ENCODE data around the gene EXOC6B. TPM values are rescaled to one million over a fixed set of nuclear protein-coding genes. Genes with fewer than 3 reads are reported as not detected.

The EXOC6B gene
- total RNA-seq, 4 donors from 2014 or later = 54.9 to 93.7 (median 64.6) TPM

DNA sequence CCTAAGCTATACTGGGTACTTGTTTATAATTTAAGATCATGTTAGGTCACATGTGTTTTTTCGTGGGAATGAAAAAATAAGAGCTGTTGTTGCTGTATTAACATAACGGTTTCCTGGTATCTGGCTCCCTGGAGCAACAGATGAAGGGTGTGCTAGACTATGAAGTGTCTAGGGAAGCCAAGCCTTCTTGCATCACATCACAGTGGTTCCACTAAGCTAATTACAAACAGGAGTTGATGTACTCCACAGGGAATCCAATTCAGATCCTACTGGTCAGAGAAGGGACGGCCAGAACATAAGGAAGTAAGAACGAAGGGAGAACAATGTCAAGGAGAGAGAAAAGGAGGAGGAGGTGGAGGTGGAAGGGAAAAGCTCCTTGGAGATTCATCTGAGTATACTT, 485.2 kb downstream of the EXOC6B start:
- H3K27me3 ChIP-seq = no peaks in the 10 kb centered on the region

DNA sequence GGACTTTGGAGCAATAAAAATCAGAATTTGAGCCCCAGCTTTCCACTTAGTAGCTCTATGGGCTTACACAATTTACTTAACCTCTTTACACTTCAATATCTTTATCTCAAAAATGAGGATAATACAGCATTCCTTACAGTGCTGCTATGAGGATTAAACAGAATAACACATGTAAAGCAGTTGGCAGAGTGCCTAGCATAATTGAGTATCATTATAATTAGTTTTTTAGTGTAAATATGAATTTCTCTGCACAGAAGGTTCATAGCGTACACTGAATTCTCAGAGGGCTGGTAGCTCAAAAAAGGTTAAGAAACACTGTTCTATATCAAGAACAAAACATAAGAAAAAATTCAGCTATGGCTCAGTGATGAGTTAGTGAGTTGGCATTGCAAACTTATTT, 487.8 kb downstream of the EXOC6B start:
- no peak overlapping the region for H3K4me3 ChIP-seq
- H3K4me1 ChIP-seq = no peaks in the 10 kb centered on the region
- no peaks in the 10 kb centered on the region for H3K9me3 ChIP-seq
- no peaks in the 10 kb centered on the region for H3K27me3 ChIP-seq
- no peak for DNase-seq
- no peaks in the 10 kb centered on the region for H3K36me3 ChIP-seq
- no peak for TF ChIP-seq POLR2A (IDR thresholded peaks at IDR 0.05)
- TF ChIP-seq, protein P1, sequence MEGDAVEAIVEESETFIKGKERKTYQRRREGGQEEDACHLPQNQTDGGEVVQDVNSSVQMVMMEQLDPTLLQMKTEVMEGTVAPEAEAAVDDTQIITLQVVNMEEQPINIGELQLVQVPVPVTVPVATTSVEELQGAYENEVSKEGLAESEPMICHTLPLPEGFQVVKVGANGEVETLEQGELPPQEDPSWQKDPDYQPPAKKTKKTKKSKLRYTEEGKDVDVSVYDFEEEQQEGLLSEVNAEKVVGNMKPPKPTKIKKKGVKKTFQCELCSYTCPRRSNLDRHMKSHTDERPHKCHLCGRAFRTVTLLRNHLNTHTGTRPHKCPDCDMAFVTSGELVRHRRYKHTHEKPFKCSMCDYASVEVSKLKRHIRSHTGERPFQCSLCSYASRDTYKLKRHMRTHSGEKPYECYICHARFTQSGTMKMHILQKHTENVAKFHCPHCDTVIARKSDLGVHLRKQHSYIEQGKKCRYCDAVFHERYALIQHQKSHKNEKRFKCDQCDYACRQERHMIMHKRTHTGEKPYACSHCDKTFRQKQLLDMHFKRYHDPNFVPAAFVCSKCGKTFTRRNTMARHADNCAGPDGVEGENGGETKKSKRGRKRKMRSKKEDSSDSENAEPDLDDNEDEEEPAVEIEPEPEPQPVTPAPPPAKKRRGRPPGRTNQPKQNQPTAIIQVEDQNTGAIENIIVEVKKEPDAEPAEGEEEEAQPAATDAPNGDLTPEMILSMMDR (IDR thresholded peaks at IDR 0.05) = no peak
- H3K27ac ChIP-seq = no peak overlapping the region

More for the DNA sequence above, 485.2 kb downstream of the EXOC6B start:
- no peak for DNase-seq
- H3K9me3 ChIP-seq = no peaks in the 10 kb centered on the region
- no peak overlapping the region for H3K27ac ChIP-seq
- no peak overlapping the region for H3K4me3 ChIP-seq
- H3K4me1 ChIP-seq = no peaks in the 10 kb centered on the region
- no peaks in the 10 kb centered on the region for H3K36me3 ChIP-seq
- TF ChIP-seq, protein P1 (IDR thresholded peaks at IDR 0.05) = no peak
- no peak for TF ChIP-seq POLR2A (IDR thresholded peaks at IDR 0.05)

DNA sequence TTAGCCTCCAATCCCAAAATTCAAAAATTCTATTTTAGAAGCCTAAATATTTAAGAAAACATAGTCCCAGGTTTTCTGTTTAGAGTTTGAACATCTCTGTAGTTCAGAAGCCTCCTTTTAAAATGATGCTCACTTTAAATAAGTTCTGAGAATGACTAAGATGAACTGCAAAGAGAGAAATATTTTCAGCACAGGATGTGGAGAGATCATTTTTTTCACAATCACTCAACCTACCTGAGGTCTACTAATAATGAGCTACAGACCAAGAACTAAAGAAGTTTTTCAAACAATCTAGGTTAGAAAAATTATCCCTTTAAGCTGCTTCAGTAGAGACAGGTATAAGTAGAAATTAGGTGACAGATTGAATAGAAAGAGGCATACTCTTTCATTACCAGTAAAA, 493.1 kb downstream of the EXOC6B start:
- no peaks in the 10 kb centered on the region for H3K27me3 ChIP-seq
- no peaks in the 10 kb centered on the region for H3K36me3 ChIP-seq
- H3K4me3 ChIP-seq = no peak overlapping the region
- H3K9me3 ChIP-seq = no peaks in the 10 kb centered on the region
- H3K4me1 ChIP-seq = no peaks in the 10 kb centered on the region
- H3K27ac ChIP-seq = no peak overlapping the region
- no peak for DNase-seq
- TF ChIP-seq, protein P1 (IDR thresholded peaks at IDR 0.05) = no peak
- no peak for TF ChIP-seq POLR2A (IDR thresholded peaks at IDR 0.05)

DNA sequence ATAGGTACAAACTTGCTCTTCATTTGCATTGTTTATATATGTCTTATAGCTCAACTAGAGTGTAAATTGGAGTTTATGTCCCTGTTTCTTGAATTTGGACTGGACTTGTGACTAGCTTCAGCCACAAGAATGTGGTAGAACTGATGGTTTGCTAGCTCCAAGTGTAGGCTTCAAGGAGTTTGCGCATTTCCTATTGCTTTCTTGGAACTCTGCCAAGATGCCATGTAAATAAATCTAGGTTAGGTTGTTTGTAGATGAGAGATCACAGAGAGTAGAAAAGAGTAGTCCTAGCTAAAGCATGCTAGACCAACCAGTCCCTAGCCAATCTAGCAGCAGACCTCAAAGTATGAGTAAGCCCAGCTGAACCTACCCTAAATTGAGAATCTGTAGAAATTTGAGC, 495.2 kb downstream of the EXOC6B start:
- H3K4me3 ChIP-seq = no peak overlapping the region
- TF ChIP-seq, protein P1 (IDR thresholded peaks at IDR 0.05) = no peak
- no peak for TF ChIP-seq POLR2A (IDR thresholded peaks at IDR 0.05)
- no peak overlapping the region for H3K27ac ChIP-seq
- H3K9me3 ChIP-seq = no peaks in the 10 kb centered on the region
- no peaks in the 10 kb centered on the region for H3K36me3 ChIP-seq
- DNase-seq = no peak
- no peaks in the 10 kb centered on the region for H3K27me3 ChIP-seq
- H3K4me1 ChIP-seq = no peaks in the 10 kb centered on the region

DNA sequence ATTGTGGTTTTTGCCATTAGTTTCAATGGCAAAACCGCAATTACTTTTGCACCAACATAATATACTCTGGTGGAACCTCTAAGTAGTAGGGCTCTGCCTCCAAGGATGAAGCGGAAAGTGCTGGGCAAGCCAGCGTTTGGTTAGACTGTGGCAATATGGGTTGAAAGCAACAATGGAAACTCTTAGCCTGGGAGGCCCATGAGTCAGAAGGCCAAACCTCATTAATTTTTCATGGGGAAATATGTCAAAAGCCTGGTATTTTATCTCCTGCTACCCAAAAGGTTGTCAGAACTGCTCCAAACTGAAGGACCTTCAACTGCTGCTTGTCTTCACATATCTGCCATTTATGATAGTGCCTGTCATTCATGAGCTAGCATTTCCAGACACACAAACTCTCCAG, 499.1 kb downstream of the EXOC6B start:
- H3K27me3 ChIP-seq = no peaks in the 10 kb centered on the region
- H3K4me3 ChIP-seq = no peak overlapping the region
- no peaks in the 10 kb centered on the region for H3K36me3 ChIP-seq
- no peak for TF ChIP-seq POLR2A (IDR thresholded peaks at IDR 0.05)
- TF ChIP-seq, protein P1 (IDR thresholded peaks at IDR 0.05) = no peak
- no peaks in the 10 kb centered on the region for H3K4me1 ChIP-seq
- no peaks in the 10 kb centered on the region for H3K9me3 ChIP-seq
- DNase-seq = no peak
- no peak overlapping the region for H3K27ac ChIP-seq
